ENCODE results near the gene PCNX3. TPM values are rescaled to one million over a fixed set of nuclear protein-coding genes. Genes with fewer than 3 reads are reported as not detected.
"Not testable (repeated sequence)": the region's sequence is repeated elsewhere in the genome, so short reads cannot be mapped to it uniquely, and the experiment has no call there.

Gene PCNX3
- total RNA-seq, 1 donor from 2014 or later, result 45.6 TPM

DNA sequence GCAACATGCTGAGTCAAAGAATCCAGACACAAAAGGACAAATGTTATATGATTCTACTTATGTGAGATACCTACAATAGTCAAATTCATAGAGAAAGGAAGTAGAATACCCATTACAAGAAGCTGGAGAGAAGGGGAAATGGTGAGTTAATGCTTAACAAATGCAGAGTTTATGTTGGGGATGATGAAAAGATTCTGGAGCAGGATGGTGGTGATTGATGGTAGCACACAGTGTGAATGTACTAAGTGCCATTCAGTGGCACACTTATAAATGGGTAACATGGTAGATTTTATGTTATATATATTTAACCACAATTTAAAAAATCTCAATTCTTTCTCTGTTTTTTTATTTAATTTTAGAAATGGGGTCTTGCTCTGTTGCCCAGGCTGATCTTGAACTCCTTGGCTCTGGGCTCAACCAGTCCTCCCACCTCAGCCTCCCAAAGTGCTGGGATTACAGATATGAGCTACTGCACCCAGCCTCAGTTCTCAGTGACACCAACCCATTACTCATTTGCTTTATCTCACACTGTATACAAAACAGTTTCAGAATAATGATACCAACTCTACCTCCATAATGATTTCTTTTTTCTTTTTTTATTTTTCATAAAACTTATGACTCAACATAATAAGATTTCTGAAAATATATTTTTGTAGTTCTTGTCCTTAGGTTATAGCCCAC is 56.7 kb downstream of the PCNX3 start:
- Histone ChIP-seq H3K4me1 (ENCODE audit: insufficient read depth, low read length) (no peaks in the 10 kb centered on the region), H3K4me3 (ENCODE audit: insufficient read depth, low read depth, low read length) (no peak overlapping the region), H3K27ac (ENCODE audit: low read depth, low read length) (no peak overlapping the region), H3K79me2 (ENCODE audit: insufficient read depth, low read length) (no peaks in the 10 kb centered on the region), H3K36me3 (ENCODE audit: insufficient read depth, low read length) (no peaks in the 10 kb centered on the region), H2AFZ (ENCODE audit: low read depth, low read length) (no peak overlapping the region), H3K27me3 (ENCODE audit: insufficient read depth, low read length) (no peaks in the 10 kb centered on the region), H3K9ac (ENCODE audit: low read length) (no peak overlapping the region), H3K4me2 (ENCODE audit: low read length) (no peak overlapping the region), H4K20me1 (ENCODE audit: insufficient read depth, low read length) (no peaks in the 10 kb centered on the region), H3K9me3 (ENCODE audit: insufficient read depth, low read depth, low read length) (no peaks in the 10 kb centered on the region)
- FAIRE-seq, result no peak
- Mint-ChIP-seq H3K27ac (ENCODE audit: unreplicated experiment) (no peak overlapping the region), H3K27me3 (ENCODE audit: low read depth, unreplicated experiment) (no peaks in the 10 kb centered on the region), H3K4me1 (ENCODE audit: low read depth, unreplicated experiment) (no peaks in the 10 kb centered on the region), H3K4me3 (ENCODE audit: unreplicated experiment) (peak overlapping the region; percentile 6), H3K9me3 (ENCODE audit: unreplicated experiment) (no peaks in the 10 kb centered on the region), H3K36me3 (ENCODE audit: low read depth, unreplicated experiment) (no peaks in the 10 kb centered on the region)
- TF ChIP-seq, protein P1, sequence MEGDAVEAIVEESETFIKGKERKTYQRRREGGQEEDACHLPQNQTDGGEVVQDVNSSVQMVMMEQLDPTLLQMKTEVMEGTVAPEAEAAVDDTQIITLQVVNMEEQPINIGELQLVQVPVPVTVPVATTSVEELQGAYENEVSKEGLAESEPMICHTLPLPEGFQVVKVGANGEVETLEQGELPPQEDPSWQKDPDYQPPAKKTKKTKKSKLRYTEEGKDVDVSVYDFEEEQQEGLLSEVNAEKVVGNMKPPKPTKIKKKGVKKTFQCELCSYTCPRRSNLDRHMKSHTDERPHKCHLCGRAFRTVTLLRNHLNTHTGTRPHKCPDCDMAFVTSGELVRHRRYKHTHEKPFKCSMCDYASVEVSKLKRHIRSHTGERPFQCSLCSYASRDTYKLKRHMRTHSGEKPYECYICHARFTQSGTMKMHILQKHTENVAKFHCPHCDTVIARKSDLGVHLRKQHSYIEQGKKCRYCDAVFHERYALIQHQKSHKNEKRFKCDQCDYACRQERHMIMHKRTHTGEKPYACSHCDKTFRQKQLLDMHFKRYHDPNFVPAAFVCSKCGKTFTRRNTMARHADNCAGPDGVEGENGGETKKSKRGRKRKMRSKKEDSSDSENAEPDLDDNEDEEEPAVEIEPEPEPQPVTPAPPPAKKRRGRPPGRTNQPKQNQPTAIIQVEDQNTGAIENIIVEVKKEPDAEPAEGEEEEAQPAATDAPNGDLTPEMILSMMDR (IDR thresholded peaks at IDR 0.05; ENCODE audit: insufficient read depth, low read depth, low read length), result no peak
- no peak for TF ChIP-seq EZH2 (IDR thresholded peaks at IDR 0.05; ENCODE audit: insufficient read depth, low read length)
- DNase-seq (ENCODE audit: low read depth), result no peak

DNA sequence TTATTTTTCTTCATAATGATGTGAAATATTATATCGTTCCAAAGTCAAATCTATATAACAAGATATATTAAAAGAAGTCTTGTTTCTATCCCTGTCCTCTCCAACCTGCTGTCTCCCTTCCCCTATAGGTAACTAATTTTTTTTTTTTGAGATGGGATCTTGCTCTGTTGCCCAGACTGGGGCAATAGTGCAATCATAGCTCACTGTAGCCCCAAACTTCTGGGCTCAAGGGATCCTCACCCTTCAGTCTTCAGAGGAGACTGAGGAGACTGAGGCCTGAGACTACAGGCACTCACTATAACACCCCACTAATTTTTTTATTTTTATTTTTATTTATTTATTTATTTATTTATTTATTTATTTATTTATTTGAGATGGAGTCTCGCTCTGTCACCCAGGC is 57.4 kb downstream of the PCNX3 start:
- Histone ChIP-seq H3K79me2 (ENCODE audit: insufficient read depth, low read length) (no peaks in the 10 kb centered on the region), H3K9me3 (ENCODE audit: insufficient read depth, low read depth, low read length) (no peaks in the 10 kb centered on the region), H3K4me2 (ENCODE audit: low read length) (no peak overlapping the region), H2AFZ (ENCODE audit: low read depth, low read length) (no peak overlapping the region), H3K27me3 (ENCODE audit: insufficient read depth, low read length) (no peaks in the 10 kb centered on the region), H3K9ac (ENCODE audit: low read length) (no peak overlapping the region), H4K20me1 (ENCODE audit: insufficient read depth, low read length) (no peaks in the 10 kb centered on the region), H3K27ac (ENCODE audit: low read depth, low read length) (no peak overlapping the region), H3K36me3 (ENCODE audit: insufficient read depth, low read length) (no peaks in the 10 kb centered on the region), H3K4me1 (ENCODE audit: insufficient read depth, low read length) (no peaks in the 10 kb centered on the region), H3K4me3 (ENCODE audit: insufficient read depth, low read depth, low read length) (no peak overlapping the region)
- Mint-ChIP-seq H3K36me3 (ENCODE audit: low read depth, unreplicated experiment) (no peaks in the 10 kb centered on the region), H3K4me3 (ENCODE audit: unreplicated experiment) (no peak overlapping the region), H3K27ac (ENCODE audit: unreplicated experiment) (no peak overlapping the region), H3K9me3 (ENCODE audit: unreplicated experiment) (no peaks in the 10 kb centered on the region), H3K27me3 (ENCODE audit: low read depth, unreplicated experiment) (no peaks in the 10 kb centered on the region), H3K4me1 (ENCODE audit: low read depth, unreplicated experiment) (no peaks in the 10 kb centered on the region)
- TF ChIP-seq, protein P1 (IDR thresholded peaks at IDR 0.05; ENCODE audit: insufficient read depth, low read depth, low read length), result no peak
- no peak for TF ChIP-seq EZH2 (IDR thresholded peaks at IDR 0.05; ENCODE audit: insufficient read depth, low read length)
- FAIRE-seq (no peak), DNase-seq (ENCODE audit: low read depth) (no peak)

DNA sequence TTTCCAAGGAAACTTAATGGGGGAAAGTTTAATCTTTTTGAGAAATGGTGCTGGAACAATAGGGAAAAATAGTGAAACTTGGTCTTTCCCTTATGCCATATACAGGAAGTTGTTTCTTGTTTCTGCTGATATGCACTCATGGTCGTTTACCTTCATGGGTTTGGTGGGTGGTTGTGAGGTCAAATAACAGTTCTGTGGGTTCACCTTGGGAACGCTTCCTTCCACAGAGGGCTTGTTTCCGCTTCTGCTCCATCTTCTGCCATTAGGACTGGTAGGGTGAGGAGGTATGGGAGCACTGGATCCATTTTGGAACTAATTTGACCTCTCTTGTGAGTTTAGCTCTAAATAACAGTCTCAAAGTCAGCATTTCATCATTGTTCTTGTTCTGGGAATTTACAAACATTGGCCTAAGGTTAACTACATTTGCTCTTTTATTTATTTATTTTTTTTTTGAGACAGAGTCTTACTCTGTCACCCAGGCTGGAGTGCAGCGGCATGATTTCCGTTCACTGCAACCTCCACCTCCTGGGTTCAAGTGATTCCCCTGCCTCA is 64.7 kb downstream of the PCNX3 start:
- Mint-ChIP-seq H3K9me3 (ENCODE audit: unreplicated experiment) (no peaks in the 10 kb centered on the region), H3K27ac (ENCODE audit: unreplicated experiment) (no peak overlapping the region), H3K36me3 (ENCODE audit: low read depth, unreplicated experiment) (no peaks in the 10 kb centered on the region), H3K4me1 (ENCODE audit: low read depth, unreplicated experiment) (no peaks in the 10 kb centered on the region), H3K4me3 (ENCODE audit: unreplicated experiment) (no peak overlapping the region), H3K27me3 (ENCODE audit: low read depth, unreplicated experiment) (peaks cover 5% of the 10 kb centered on the region)
- DNase-seq (ENCODE audit: low read depth) (no peak), FAIRE-seq (no peak)
- Histone ChIP-seq H3K79me2 (ENCODE audit: insufficient read depth, low read length) (no peaks in the 10 kb centered on the region), H3K27ac (ENCODE audit: low read depth, low read length) (no peak overlapping the region), H3K4me2 (ENCODE audit: low read length) (no peak overlapping the region), H3K9me3 (ENCODE audit: insufficient read depth, low read depth, low read length) (no peaks in the 10 kb centered on the region), H3K27me3 (ENCODE audit: insufficient read depth, low read length) (peaks cover 12% of the 10 kb centered on the region), H3K4me3 (ENCODE audit: insufficient read depth, low read depth, low read length) (no peak overlapping the region), H4K20me1 (ENCODE audit: insufficient read depth, low read length) (no peaks in the 10 kb centered on the region), H3K9ac (ENCODE audit: low read length) (no peak overlapping the region), H3K4me1 (ENCODE audit: insufficient read depth, low read length) (no peaks in the 10 kb centered on the region), H3K36me3 (ENCODE audit: insufficient read depth, low read length) (no peaks in the 10 kb centered on the region), H2AFZ (ENCODE audit: low read depth, low read length) (no peak overlapping the region)
- no peak for TF ChIP-seq EZH2 (IDR thresholded peaks at IDR 0.05; ENCODE audit: insufficient read depth, low read length)
- TF ChIP-seq, protein P1 (IDR thresholded peaks at IDR 0.05; ENCODE audit: insufficient read depth, low read depth, low read length), result no peak

DNA sequence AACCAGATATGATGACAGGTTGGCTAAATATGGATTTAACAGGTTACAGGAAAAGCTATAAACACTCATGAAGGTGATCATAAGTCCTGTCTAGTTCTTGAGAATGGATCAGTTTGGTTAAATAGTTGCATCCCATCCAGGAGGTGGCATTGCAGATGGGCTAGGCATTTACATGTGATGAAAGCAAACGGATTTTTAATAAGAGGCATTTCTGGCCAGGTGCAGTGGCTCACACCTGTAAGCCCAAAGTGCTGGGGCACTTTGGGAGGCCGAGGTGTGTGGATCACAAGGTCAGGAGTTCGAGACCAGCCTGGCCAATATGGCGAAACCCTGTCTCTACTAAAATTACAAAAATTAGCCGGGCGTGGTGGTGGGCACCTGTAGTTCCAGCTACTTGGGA is 67.9 kb downstream of the PCNX3 start:
- H3K36me3 ChIP-seq (ENCODE audit: insufficient read depth, low read length); H3K9ac ChIP-seq (ENCODE audit: low read length); H3K27me3 Mint-ChIP-seq (ENCODE audit: low read depth, unreplicated experiment); H3K27ac Mint-ChIP-seq (ENCODE audit: unreplicated experiment); H3K4me3 ChIP-seq (ENCODE audit: insufficient read depth, low read depth, low read length); H3K79me2 ChIP-seq (ENCODE audit: insufficient read depth, low read length); H3K9me3 ChIP-seq (ENCODE audit: insufficient read depth, low read depth, low read length); H3K36me3 Mint-ChIP-seq (ENCODE audit: low read depth, unreplicated experiment); DNase-seq (ENCODE audit: low read depth); FAIRE-seq; H3K4me3 Mint-ChIP-seq (ENCODE audit: unreplicated experiment); H2AFZ ChIP-seq (ENCODE audit: low read depth, low read length); H3K27ac ChIP-seq (ENCODE audit: low read depth, low read length); H3K9me3 Mint-ChIP-seq (ENCODE audit: unreplicated experiment); H3K4me1 ChIP-seq (ENCODE audit: insufficient read depth, low read length); H3K4me1 Mint-ChIP-seq (ENCODE audit: low read depth, unreplicated experiment); H3K4me2 ChIP-seq (ENCODE audit: low read length); H4K20me1 ChIP-seq (ENCODE audit: insufficient read depth, low read length): not testable (repeated sequence)
- peaks cover 15% of the 10 kb centered on the region for H3K27me3 ChIP-seq (ENCODE audit: insufficient read depth, low read length)
